ENCODE data around the gene HS3ST4.
"Not testable (repeated sequence)": the region's sequence is repeated elsewhere in the genome, so short reads cannot be mapped to it uniquely, and the experiment has no call there.

HS3ST4 gene

DNA sequence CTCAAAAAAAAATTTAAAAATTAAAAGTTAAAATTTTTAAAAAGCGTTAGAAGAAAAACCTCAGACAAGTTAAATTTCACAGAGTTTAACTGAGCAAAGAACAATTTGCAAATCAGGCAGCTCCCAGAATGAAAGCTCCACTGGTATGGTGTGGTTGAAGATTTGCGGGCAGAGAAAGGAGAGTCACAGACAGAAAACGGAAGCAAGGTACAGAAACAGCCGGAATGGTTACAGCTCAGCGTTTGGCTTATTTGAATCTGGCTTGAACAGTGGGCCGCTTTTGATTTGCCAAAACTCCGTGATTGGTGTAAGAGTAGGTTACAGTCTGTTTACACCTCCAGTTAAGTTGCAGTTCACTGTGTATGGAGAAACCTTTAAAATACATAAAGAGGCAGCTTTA lies 297.1 kb downstream of the HS3ST4 start:
- DNase-seq (ENCODE audit: low read depth in 2 of 2): no peak

DNA sequence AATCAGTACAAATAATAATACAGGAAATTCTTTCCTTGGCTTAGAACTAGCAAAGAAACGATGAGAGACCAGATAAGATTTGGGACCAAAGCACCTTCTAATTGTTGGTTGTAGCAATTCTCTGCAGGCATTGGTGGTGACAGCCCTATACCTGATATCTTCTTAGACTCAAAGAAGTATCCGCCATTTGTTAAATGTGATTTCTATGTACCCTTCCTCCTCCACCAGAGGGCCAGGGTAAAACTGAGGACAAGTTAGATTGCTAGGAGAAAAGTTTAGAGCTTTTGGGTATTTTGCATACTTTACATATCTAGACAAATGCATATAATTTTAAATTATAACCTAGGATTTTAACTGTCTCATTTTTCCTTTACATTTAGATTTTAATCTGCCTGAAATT lies 304.3 kb downstream of the HS3ST4 start:
- no peak for DNase-seq (ENCODE audit: low read depth in 2 of 2)

DNA sequence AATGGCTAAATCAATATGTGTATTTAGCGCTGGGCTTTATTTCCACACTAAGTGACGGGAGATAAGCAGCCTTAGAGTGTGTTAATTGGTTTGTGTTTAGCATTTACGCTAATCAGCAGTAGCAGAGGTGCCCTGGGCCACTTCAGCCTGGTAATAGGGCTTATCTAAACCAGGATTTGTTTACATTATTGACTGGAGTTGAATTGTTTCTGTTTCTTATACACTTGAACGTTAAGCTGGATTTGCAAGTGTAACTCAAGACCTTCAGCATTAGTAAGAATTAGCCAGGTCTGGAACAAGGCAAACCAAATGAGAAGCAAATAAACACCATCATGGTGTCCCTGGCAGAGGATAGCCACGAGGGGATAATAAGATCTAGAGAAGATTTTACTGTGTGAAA lies 313.6 kb downstream of the HS3ST4 start:
- no peak for DNase-seq (ENCODE audit: low read depth in 2 of 2)

DNA sequence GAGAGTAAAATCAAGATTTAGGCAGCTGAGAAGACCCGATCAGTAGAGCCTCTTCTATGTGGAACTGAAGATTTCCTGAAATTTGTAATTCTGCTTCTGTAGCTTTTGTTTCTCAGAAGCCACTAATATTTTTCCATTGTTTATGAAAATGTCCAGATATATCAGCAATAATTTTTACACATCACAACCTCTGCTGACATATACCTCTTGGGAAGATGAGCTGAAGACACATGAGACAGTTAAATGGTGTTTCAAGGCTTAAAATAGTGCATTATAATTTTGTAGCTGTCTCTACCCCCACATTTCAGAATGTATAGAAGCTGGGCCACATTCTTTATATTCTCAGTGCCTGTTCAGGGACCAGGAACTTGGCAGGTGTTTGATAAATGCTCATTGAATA lies 320.6 kb downstream of the HS3ST4 start:
- DNase-seq (ENCODE audit: low read depth in 2 of 2): no peak

DNA sequence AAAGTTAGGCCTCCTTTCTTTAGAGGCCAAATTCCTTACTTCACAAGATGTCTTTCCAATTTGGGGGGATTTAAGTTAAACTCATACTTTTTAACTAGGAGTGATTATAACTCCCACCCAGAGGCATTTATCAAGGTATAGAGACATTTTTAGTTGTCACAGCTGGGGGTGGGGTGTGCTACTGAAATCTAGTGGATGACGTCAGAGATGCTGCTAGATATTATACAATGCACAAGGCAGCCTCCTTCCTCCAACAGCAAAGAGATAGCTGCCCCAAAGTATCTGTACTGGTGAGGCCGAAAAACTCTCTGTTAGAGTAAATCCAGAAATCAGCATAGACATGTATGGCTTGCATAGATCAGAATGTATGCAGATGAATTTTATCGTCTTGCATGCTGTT lies 324.0 kb downstream of the HS3ST4 start:
- DNase-seq (ENCODE audit: low read depth in 2 of 2): no peak

DNA sequence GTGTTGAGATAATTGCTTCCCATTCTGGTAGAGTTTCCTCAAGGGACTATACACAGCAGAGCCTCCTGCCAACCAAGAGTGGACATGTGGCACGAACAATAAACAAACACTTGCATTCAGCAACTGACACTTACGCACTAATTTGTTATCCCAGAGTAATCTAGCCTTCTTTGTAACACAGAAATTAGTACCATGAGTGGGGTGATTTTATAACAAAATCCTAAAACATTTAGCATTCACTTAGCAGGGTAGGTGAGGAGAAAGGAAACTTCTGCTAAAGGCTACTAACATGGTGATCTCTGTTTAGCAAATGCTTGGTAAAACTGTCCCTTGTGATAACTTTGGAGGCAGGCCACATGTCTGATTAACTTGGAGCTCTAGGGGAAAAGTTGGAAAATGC lies 325.2 kb downstream of the HS3ST4 start:
- DNase-seq (ENCODE audit: low read depth in 2 of 2): no peak

DNA sequence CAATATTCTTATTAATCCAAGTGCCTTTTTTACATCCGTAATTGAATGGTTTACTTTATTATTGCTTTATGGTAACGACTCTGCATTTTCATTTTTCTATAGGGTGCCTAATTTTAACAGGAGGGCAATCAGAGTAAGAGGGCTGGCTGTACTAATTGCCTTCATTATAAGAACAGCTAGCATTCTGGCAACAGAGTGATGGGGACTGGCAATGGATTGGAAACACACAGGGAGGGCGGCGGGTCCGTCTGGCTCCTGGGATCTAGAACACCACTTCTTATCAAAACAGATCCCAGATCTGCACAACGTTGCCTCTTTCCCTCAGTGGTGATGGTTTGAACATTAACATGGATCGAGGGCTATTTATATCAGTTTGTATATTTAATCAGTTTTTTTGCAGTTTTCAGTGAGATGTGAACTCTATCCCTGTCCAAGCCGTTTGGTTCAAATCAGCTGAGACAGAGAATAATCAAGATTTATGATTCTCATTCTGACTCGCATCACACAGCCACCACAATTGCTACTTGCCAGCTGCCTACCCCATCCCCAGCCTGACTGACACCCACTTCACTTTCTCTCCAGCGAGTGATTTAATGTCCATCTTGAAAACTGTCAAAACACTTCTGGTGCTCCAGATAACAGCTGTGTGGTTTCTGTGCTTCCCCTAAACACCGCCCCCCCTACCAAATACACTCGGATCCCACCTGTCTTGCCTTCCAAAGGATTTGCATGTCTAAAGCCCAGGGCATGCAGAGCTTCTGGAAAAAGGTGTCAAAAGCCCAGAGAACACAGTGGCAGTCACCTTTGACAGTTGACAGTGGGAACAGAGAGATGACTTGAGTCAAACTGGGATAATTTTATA lies 327.9 kb downstream of the HS3ST4 start:
- no peak for DNase-seq (ENCODE audit: low read depth in 2 of 2)

DNA sequence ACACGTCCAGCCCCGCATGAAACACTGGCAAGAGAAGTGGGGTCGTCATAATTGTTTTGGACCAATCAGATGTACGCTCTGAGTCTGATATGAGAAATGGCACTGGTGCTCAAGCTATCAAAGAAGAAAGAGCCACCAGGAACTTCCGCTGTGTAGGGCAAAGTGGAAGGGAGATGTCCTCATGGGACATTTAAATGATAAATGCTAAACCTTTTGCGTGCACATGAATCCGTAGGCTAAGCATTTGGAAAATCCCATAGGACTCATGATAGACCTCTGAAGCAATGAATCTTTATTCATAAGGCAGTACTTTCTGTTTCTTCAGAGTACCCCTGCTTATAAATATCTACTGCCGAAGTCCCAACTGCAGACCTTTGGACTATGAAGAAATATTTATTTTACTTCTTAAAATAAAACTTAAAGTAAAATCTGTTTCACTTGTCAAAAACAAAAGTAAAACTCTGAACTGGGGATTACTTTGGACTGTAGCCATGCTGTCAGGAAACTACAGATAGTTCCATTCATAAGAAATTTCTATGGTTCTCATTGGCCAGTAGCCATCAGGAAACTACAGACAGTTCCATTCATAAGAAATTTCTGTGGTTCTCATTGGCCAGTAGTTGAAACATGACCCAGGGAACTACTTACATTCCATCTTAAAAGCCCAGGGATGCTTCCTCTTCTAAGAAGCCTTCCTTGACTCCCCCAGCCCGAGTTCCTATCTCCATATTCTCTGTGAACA lies 335.1 kb downstream of the HS3ST4 start:
- no peak for DNase-seq (ENCODE audit: low read depth in 2 of 2)

DNA sequence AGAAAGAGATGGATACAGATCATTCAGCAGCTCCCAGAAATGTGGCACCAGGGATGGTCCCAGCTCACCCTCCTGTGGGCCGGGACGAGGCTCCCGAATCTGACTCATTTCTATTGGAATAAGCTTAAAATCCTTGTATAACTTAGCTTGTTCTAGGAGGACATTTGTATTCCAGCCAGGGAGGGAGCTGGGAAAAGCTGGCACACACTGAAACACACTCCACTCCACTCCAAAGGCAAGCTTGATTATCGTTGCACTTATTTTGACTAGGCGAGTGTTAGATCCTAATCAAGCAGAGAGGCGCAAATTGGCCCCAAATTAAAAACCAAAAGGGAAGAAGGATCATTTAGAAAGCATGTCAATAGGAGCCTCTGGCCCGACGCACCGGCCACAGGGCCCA lies 339.5 kb downstream of the HS3ST4 start:
- no peak for DNase-seq (ENCODE audit: low read depth in 2 of 2)

DNA sequence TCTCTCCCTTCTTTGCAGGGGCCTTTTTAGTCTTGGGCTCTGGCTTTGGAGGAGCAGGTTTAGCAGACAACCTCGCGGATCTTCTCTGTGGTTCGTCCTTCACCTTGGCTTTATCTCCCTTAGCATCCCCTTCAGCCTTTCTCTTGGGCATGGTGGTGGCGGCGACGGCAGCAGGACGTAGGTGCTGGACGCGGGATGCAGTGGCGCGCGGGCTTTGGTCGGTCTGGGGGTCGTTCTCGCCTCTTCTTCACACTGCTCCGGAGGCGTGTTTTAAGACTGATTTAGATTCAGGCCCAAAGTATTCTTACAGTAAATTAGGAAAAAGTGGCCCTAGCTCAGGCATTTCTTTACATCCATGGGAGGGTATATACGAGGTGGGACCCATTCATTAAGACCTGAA lies 340.9 kb downstream of the HS3ST4 start:
- DNase-seq (ENCODE audit: low read depth in 2 of 2): not testable (repeated sequence)

DNA sequence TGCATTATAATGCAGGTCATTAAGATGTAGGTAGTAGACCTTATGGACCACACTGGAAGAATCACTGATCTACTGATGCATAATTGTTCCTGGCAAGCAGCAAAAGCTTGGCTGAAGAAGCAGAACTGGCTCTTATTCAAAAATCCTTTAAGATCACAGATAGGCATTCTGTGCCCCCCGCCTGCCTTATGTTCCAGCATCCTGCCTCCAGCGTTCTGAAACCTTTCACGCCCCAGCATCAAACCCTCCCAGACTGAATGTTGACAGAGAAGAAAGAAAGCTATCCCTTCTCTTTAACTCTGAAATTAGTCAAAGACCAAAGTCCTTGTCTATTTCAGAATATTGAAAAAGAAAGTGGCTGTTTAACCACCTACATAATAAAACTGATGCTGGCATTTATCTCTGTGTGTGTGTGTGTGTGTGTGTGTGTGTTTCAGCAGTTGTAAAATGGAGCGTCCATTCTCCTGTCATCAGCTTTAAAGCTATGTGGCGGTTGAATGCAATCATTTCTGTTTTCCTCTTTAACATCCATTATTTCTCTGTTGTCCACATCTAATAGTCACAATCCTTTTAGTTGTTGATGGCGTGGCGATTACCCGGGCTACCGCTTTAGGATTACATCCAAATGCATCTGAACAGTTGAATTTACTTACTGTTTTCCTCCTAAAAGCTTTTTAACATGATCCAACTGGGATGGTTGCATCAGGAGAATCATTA lies 350.4 kb downstream of the HS3ST4 start:
- no peak for DNase-seq (ENCODE audit: low read depth in 2 of 2)

DNA sequence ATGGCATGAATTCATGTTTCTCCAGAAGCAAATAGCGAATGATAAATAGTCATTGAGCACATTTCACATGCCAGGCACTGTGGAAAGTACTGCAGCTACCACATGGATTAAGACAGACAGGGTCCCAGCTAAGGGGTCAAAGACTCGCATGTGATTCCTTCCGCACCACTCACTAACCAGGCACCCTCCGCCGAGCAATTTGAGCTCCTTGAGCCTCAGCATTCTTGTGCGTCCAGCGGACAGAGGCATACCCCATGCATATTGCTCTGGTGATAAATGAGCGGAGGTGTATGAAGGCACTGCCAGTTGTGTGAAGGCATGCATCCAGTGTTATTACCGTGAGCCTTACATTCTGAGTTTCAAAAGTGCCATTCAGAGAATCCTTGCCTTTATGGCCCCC lies 358.7 kb downstream of the HS3ST4 start:
- no peak for DNase-seq (ENCODE audit: low read depth in 2 of 2)

DNA sequence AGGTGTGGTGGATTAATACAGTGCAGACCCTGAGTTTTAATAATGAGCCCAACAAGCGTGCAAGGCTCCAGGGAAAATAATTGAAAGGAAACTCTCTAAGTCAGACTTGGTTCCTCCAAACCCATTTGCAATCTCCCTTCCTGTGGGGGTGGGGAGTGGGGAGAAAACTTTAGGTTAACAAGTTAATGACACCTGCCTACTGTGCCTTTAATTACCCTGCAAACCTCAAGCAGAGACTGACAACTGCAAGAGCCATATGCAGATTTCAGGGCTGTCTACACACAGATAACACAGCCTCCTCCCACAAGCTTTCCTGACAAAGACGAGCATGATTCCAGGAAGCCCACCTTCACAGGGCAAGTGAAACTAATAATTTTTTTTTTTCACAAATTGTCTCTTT lies 359.3 kb downstream of the HS3ST4 start:
- DNase-seq (ENCODE audit: low read depth in 2 of 2): no peak

DNA sequence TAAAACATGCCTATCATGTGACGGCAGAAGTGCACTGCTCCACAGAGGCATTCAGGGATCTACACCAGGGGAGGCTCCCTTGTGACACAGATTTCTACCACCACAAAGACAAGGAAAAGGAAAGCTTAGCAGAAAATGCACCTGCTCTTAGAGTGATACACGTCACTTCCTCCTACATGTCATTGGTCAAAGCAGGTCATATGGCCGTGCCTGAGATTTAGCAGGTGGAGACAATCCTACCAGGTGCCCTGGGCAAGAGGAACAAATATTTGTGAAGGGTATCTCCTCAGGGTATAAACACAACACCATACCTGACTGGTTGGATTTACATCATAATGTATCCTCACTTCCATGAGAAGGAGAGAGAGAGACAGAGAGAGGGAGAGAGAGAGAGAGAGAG lies 362.1 kb downstream of the HS3ST4 start:
- no peak for DNase-seq (ENCODE audit: low read depth in 2 of 2)

DNA sequence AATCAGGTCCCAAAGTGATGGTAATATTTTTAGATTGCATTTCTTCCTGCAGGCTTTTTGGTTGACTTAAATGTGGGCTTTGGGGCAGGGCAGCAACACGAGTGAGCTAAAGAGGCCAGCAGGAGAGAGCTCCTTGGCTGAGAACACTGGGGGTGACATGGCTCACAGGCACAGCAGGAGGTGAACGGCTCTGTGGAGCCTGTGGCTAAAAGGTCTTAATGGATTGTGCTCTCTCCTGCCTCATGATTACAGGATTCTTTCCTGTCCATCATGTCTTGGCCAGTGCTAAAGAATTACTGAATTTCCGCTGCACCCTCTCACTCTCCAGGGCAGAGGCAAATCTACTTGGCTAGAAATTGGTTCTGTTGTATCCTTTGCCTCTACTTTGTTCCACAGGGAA lies 366.6 kb downstream of the HS3ST4 start:
- no peak for DNase-seq (ENCODE audit: low read depth in 2 of 2)

DNA sequence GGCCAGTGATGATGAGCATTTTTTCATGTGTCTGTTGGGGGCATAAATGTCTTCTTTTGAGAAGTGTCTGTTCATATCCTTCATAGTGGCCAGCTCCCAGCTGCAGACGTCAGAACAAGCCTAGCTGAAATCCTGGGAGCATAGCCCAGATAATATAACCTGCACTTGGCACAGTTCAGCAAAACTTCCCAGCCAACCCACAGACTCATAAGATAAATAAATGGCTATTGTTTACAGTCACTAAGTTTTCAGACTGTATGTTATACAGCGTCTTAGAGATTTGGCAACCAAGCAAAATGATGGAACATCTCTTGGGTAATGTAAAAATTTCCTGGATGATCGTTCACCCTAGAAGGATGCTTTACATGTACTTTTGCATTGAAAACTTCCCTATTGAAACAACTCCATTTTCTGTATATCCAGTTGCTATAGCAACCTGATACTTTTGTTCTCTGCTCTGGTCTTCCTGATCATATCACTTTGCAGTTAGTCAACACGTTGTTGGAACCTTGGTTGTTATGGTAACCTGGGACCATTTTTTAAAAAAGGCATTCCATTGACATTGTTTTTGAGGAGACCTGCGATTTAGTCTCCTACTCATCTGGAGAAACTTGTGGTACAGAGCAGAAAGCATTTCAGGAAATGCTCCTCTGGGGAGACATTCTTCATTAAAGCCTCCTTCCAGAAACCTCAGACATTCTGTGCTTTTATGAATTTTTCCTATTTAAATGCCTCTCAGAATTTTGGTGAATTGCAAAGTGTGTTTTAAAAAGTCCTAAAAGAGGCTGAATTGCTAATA lies 378.7 kb downstream of the HS3ST4 start:
- no peak for DNase-seq (ENCODE audit: low read depth in 2 of 2)

DNA sequence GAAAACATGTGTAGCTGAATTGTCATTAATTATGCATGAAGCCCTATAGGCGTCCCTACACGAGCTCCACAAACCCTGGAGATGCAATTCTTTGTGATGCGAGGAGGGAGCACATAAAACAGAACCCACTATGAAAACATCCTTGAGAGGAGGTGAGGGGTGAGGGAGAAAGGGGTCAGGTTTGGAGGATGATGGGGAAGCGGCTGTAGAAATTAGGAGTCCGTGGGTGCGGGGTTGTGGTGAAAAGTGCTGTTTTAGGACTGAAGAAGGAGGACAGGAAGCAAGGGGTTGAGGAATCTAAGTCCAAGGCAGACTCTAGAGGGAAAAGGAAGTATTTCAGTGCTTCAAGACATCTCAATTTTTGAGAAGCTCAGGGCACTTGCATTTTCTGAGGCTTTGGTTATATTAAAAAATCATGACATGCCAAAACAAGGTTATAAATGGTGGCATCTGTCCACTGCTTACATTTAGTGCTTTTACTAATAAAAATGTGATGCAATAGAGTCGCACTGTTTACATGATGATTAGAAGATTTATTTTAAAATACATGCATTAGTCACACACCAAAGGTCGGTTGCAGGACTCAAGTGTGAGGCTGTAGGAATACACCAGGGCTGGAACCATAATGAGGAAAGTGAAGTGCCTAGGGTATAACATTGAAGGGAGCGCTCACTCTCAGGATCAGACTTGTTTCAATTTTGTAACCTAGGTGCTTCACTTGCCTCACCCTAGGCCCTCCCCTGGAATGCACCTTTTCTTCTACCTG lies 379.5 kb downstream of the HS3ST4 start:
- no peak for DNase-seq (ENCODE audit: low read depth in 2 of 2)

DNA sequence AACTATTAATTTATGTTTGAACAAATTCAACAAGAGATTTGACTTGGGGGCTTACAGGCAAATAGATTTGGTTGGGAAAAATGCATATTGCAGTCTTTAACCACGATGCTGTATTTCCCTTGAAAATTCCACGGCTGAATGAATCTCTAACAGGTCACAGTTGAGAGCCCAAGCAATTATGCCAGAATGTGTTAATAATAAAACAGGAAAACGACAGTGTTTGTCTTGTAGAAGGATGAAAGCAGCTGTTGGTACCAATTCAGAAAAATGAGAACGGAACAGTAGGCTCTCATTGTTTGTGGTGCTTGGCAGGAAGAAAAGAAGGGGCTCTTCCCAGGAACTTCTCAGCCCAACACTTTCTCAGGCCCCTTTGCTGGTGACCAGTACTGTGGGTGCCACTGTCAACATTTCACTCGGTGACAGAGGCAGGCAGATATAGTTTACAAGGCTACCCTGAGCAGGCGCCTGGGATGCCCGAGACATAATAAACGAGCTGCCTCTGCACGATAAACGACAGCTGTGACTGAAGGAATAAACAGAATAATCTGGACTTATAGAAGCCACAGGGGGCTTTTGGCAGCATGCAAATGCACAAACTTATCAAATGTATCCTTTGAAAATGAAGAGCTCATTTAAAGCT lies 387.1 kb downstream of the HS3ST4 start:
- DNase-seq (ENCODE audit: low read depth in 2 of 2): no peak

DNA sequence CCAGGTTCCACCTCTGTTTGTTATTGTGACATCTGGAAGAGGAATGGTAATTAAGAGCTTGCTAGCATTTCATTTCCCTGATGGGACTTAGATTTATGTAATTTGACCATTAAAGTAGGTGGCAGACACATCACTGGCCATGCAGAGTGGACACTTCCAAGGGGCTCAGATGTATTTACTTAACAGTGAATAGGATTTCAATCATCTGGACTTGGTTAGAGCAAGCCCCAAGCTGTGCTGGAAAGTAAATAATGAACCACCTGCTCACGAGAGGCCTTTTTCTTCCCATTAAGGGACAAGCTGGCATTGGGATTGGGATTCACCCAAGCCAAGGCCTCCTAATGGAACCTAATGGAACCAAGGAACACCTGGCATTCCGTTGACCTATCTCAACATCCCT lies 395.3 kb downstream of the HS3ST4 start:
- no peak for DNase-seq (ENCODE audit: low read depth in 2 of 2)

DNA sequence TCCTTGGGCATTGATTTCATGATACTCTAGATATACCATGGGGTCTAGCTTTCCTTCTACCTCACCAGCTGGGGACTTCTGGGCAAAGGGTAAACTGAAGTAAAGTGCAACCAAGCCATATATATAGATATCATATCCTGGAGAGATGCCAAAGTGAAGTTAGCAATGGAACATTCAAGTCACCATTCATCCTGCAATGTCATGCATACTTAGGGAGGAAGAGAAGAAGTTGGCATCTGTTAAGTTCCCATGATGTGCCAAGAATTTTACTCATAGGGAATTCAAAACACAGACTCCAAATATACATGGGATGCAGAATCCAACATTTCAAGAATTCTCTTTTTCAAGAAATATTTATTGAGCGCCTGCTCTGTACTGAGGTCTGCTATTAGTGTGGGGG lies 399.8 kb downstream of the HS3ST4 start:
- DNase-seq (ENCODE audit: low read depth in 2 of 2): no peak

DNA sequence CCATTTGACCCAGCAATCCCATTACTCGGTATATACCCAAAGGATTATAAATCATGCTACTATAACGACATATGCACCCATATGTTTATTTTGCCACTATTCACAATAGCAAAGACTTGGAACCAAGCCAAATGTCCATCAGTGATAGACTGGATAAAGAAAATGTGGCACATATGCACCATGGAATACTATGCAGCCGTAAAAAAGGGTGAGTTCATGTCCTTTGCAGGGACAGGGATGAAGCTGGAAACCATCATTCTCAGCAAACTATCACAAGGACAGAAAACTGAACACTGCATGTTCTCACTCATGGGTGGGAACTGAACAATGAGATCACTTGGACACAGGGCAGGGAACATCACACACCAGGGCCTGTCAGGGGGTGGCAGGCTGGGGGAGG lies 406.4 kb downstream of the HS3ST4 start:
- DNase-seq (ENCODE audit: low read depth in 2 of 2): not testable (repeated sequence)

All from stimulated activated CD4-positive, alpha-beta T cell treated with anti-CD3 and anti-CD28 coated beads, Interleukin-4, amount 100 ng/mL, for 48 hours (primary cell).